PFSK-1 (cell line): ENCODE data around the gene TESMIN. TPM values are rescaled to one million over a fixed set of nuclear protein-coding genes. Genes with fewer than 3 reads are reported as not detected.

Source experiments
- FOXP2 ChIP-seq: optimal IDR thresholded peaks from 2 replicates; pipeline ENCODE3; 2011; ENCODE audit warnings: borderline replicate concordance, control low read depth, inconsistent platforms; ENCODE audit not compliant: insufficient read depth; ENCODE audit errors: extremely low read length, extremely low read depth
- POLR2AphosphoS5 ChIP-seq: IDR thresholded peaks from 2 replicates; pipeline ENCODE4 v1.6.1; 2012; ENCODE audit warnings: low read depth, mild to moderate bottlenecking, control low read depth, low read length, moderate library complexity
- SIN3A ChIP-seq: IDR thresholded peaks from 2 replicates; pipeline ENCODE4 v1.6.1; 2012; ENCODE audit warnings: mild to moderate bottlenecking, low read length, moderate library complexity, borderline replicate concordance; ENCODE audit not compliant: insufficient read depth
- TAF1 ChIP-seq: IDR thresholded peaks from 2 replicates; pipeline ENCODE4 v1.6.1; 2012; ENCODE audit warnings: low read length, control low read depth, borderline replicate concordance; ENCODE audit not compliant: insufficient read depth
- polyA plus RNA-seq: library from polyadenylated mRNA; unstranded; fragments of >200 nt; gene quantifications from one replicate; pipeline ENCODE4 v1.2.1, GENCODE V29; 2012; ENCODE audit warnings: low read depth, missing spikeins; ENCODE audit not compliant: insufficient read length
- TF ChIP-seq, protein P1 (sequence below), 2 experiments: IDR thresholded peaks; 2 replicates each; pipeline versions ENCODE4 v1.6.1 to v1.8.0; 2011 to 2012; ENCODE audit warnings: low read depth in 2 of 2, low read length in 2 of 2, control low read depth in 1 of 2, inconsistent platforms in 1 of 2, mild to moderate bottlenecking in 1 of 2, moderate library complexity in 1 of 2; ENCODE audit not compliant: insufficient read depth in 1 of 2

The TESMIN gene, protein sequence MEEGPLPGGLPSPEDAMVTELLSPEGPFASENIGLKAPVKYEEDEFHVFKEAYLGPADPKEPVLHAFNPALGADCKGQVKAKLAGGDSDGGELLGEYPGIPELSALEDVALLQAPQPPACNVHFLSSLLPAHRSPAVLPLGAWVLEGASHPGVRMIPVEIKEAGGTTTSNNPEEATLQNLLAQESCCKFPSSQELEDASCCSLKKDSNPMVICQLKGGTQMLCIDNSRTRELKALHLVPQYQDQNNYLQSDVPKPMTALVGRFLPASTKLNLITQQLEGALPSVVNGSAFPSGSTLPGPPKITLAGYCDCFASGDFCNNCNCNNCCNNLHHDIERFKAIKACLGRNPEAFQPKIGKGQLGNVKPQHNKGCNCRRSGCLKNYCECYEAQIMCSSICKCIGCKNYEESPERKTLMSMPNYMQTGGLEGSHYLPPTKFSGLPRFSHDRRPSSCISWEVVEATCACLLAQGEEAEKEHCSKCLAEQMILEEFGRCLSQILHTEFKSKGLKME
- 11.3 TPM for polyA plus RNA-seq

DNA sequence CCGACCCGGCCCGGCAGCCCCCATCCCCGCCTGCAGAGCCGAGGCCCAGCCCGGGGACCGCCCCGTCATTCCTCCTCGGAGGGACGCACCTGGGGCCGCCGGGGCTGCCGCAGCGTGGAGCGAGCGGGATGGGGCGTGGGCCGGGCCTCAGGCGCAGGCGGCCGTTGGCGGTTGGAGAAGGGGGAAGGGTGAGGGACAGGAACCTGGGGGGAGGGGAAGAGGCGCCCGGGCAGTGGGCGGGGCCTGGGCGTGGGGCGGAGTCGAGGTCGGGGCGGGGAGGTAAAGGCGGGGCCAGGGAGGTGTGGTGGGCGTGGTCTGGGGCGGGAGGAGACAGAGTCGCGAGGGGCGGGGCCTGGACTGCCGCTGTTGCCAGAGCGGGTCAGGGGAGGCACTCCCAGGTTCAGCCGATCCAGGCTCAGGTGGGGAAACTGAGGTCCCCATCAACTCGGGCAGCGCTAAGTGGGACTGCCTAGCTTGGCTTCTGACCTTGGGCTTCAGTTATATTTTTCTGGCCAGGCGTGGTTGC, at the start of gene TESMIN:
Gene TESMIN, minus strand, starts transcription at position 190 of the 526 bp plus-strand sequence. CDS start 860 bp downstream, outside the sequence.
- TF ChIP-seq FOXP2 (peak; percentile 91), SIN3A (0 out of 2 replicates have a peak, but pooled peaks have one; percentile 12), POLR2AphosphoS5 (peak; percentile 68), TAF1 (peak; percentile 39; the same call in 1 of the 2 replicates)
- TF ChIP-seq, protein P1, sequence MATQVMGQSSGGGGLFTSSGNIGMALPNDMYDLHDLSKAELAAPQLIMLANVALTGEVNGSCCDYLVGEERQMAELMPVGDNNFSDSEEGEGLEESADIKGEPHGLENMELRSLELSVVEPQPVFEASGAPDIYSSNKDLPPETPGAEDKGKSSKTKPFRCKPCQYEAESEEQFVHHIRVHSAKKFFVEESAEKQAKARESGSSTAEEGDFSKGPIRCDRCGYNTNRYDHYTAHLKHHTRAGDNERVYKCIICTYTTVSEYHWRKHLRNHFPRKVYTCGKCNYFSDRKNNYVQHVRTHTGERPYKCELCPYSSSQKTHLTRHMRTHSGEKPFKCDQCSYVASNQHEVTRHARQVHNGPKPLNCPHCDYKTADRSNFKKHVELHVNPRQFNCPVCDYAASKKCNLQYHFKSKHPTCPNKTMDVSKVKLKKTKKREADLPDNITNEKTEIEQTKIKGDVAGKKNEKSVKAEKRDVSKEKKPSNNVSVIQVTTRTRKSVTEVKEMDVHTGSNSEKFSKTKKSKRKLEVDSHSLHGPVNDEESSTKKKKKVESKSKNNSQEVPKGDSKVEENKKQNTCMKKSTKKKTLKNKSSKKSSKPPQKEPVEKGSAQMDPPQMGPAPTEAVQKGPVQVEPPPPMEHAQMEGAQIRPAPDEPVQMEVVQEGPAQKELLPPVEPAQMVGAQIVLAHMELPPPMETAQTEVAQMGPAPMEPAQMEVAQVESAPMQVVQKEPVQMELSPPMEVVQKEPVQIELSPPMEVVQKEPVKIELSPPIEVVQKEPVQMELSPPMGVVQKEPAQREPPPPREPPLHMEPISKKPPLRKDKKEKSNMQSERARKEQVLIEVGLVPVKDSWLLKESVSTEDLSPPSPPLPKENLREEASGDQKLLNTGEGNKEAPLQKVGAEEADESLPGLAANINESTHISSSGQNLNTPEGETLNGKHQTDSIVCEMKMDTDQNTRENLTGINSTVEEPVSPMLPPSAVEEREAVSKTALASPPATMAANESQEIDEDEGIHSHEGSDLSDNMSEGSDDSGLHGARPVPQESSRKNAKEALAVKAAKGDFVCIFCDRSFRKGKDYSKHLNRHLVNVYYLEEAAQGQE (IDR thresholded peaks at IDR 0.05; ENCODE audit: insufficient read depth in 1 of 2, low read depth in 2 of 2, low read length in 2 of 2), result 0 out of 4 replicates have a peak, but pooled peaks of 1 of the 2 experiments have one; percentile 29

DNA sequence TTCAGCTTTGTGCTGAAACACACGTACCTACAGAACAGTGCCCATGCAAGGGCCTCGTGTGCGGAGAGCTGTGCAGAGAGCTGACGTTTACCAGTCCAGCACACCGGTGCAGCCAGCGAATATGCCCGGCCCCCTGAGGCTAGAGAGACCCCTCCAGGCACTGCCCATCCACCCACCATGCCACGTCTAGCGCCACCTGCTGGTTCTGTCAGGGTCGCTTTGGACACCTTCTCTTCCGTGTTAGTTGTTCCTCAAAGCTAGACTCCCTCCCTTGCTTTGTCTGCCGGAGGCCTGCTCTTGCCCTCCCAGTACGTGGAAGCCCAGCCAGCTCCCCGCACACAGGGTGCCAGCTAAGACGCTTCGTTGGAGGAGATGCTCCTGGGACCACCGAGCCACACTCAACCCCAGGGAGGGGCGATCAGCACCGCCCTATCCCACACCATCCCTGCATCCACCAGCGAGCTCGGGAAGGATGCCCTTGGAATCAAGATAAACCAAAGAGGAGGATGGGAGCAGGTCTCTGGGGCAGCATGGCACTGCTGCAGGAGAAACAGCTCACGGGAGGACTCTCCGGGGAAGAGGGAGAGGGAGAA, 47.0 kb upstream of the TESMIN start:
- TF ChIP-seq, protein P1 (IDR thresholded peaks at IDR 0.05; ENCODE audit: insufficient read depth in 1 of 2, low read depth in 2 of 2, low read length in 2 of 2), result no peak

DNA sequence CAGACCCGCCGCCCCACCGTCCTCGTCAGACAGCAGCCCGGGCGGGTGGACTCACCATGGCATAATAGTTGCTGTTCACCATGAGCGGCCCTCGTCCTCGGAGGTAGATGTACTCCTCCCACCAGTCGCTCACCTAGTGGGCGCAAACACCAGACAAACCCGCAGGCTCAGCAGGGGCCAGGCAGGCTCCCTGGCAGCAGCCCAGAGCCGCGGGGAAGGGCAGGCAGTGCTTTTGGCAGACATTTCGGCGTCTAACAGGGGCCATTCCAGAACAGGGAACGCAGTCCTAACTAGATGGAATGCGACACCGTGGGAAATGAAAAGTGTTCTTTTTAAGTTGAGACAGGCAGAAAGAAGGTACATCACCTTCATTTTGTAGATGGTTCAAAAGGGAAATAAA, 45.5 kb upstream of the TESMIN start:
- TF ChIP-seq FOXP2 (no peak), TAF1 (no peak), POLR2AphosphoS5 (no peak), SIN3A (no peak)
- TF ChIP-seq, protein P1 (IDR thresholded peaks at IDR 0.05; ENCODE audit: insufficient read depth in 1 of 2, low read depth in 2 of 2, low read length in 2 of 2), result no peak

DNA sequence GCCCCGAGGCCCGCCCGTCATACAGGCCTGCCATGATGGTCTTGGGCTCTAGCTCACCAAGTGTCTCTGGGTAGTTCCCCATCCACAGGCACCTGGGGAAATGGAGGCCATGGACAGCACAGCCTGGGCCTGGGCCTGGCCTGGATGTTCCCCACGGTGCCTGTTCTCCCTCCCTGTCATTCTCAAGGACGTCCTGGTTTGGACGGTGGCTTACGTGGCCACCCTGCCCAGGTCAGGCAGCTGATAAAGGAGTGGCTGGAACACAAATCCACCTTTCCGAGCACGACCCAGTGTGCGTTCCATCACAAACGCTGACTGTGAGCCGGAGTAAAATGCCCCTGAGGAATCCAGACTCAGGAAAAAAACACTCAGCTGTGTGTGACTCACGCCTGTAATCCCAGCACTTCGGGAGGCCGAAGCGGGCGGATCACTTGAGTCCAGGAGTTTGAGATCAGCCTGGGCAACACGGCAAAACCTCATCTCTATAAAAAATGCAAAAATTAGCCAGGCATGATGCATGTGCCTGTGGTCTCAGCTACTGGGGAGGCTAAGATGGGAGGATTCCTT, 41.2 kb upstream of the TESMIN start:
- TF ChIP-seq TAF1, result no peak

DNA sequence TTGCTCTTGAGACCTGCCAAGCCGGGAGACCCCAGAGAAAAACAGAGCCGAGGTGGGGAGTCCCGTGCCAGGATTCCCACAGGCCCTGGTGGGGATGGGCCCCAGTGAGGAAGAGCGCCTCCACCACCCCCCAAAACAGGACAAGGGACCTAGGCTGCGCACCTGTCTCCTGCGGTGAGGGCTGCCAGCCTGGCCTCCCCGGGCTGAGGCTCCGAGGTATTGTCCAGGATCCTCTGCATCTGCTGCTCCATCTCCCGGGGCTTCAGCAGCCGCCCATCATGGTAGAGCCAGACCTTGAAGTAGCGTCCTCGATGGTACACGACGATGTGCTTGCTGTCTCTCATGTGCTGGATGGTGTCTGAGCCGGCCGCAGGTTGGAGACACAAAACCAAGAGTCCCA, 33.3 kb upstream of the TESMIN start:
- TF ChIP-seq, protein P1 (IDR thresholded peaks at IDR 0.05; ENCODE audit: insufficient read depth in 1 of 2, low read depth in 2 of 2, low read length in 2 of 2), result no peak
- TF ChIP-seq POLR2AphosphoS5, result no peak
- no peak for TF ChIP-seq TAF1
- TF ChIP-seq SIN3A, result no peak
- TF ChIP-seq FOXP2, result no peak
